KMS-11 (cell line): ENCODE measurements around the gene FAM174C.
A peak's percentile ranks its signal among the peaks of the same experiment; 100 is the strongest.

Source experiments
- H2AFZ ChIP-seq: fragments of 200-600 bp; sonication (generic); 2 replicates; pipeline ENCODE4 v1.6.1; 2016; ENCODE audit warnings: antibody characterized with exemption, mixed run types, low read depth
- H3K27ac ChIP-seq: fragments of 200-600 bp; sonication (generic); 2 replicates; pipeline ENCODE4 v1.6.1; 2016; ENCODE audit warnings: mild to moderate bottlenecking, mixed run types
- H3K27me3 ChIP-seq: fragments of 200-600 bp; sonication (generic); 2 replicates; pipeline ENCODE4 v1.6.1; 2017; ENCODE audit warnings: mild to moderate bottlenecking, low read depth, mixed run types, moderate library complexity; ENCODE audit not compliant: insufficient read depth
- H3K36me3 ChIP-seq: fragments of 200-600 bp; sonication (generic); 2 replicates; pipeline ENCODE4 v1.6.1; 2017; ENCODE audit warnings: mild to moderate bottlenecking, mixed run types; ENCODE audit not compliant: insufficient read depth
- H3K4me1 ChIP-seq: fragments of 200-600 bp; sonication (generic); 2 replicates; pipeline ENCODE4 v1.6.1; 2016; ENCODE audit warnings: mild to moderate bottlenecking, low read depth, mixed run types; ENCODE audit not compliant: poor library complexity, severe bottlenecking
- H3K4me2 ChIP-seq: fragments of 200-600 bp; sonication (generic); 2 replicates; pipeline ENCODE4 v1.7.0; 2016; ENCODE audit warnings: mild to moderate bottlenecking, mixed run types
- H3K4me3 ChIP-seq: fragments of 200-600 bp; sonication (generic); IDR thresholded peaks from 2 replicates; pipeline ENCODE4 v1.6.1; 2017; ENCODE audit warnings: low read depth, low read length, mixed read lengths; ENCODE audit not compliant: insufficient read depth
- H3K79me2 ChIP-seq: fragments of 200-600 bp; sonication (generic); 2 replicates; pipeline ENCODE4 v1.6.1; 2016; ENCODE audit warnings: low read depth, mixed run types; ENCODE audit not compliant: insufficient read depth
- H3K9ac ChIP-seq: fragments of 200-600 bp; sonication (generic); 2 replicates; pipeline ENCODE4 v1.6.1; 2016; ENCODE audit warnings: mild to moderate bottlenecking, mixed run types
- H4K20me1 ChIP-seq: fragments of 200-600 bp; sonication (generic); 2 replicates; pipeline ENCODE4 v1.6.1; 2016; ENCODE audit warnings: mild to moderate bottlenecking, mixed run types; ENCODE audit not compliant: insufficient read depth
- TF ChIP-seq, protein P1 (sequence below): fragments of 200-600 bp; sonication (generic); conservative IDR thresholded peaks from 2 replicates; pipeline ENCODE4 v1.6.1; 2017; ENCODE audit warnings: low read depth, mild to moderate bottlenecking, antibody characterized with exemption, low read length, moderate library complexity, mixed read lengths

Gene FAM174C

DNA sequence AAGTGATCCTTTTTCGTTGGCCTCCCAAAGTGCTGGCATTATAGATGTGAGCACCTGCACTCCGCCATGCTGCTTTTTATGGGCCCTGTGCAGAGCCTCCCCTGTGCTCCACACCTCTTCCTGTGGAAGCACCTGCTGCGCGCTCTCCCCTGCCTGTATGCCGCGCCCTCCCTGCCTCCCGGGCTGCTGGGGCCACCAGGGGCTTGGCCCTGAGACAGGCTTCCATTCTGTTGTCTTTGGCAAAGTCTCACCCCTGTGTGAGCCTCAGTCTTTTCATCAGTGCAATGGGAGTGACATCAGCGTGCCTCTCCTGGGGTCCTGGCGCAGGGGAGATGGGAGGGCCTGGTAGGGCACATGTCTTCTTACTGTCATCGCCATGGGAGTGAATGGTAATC lies 1.3 kb downstream of the FAM174C start:
- no peak overlapping the region for H2AFZ ChIP-seq
- no peak overlapping the region for H3K4me3 ChIP-seq
- H3K27me3 ChIP-seq = no peaks in the 10 kb centered on the region
- H4K20me1 ChIP-seq = no peaks in the 10 kb centered on the region
- peak overlapping the region; percentile 94 for H3K27ac ChIP-seq
- peak overlapping the region; percentile 100 for H3K4me2 ChIP-seq
- peaks cover 25% of the 10 kb centered on the region; the same call in 1 of the 2 replicates for H3K36me3 ChIP-seq
- H3K79me2 ChIP-seq = peaks cover 28% of the 10 kb centered on the region; the same call in 1 of the 2 replicates
- TF ChIP-seq, protein P1, sequence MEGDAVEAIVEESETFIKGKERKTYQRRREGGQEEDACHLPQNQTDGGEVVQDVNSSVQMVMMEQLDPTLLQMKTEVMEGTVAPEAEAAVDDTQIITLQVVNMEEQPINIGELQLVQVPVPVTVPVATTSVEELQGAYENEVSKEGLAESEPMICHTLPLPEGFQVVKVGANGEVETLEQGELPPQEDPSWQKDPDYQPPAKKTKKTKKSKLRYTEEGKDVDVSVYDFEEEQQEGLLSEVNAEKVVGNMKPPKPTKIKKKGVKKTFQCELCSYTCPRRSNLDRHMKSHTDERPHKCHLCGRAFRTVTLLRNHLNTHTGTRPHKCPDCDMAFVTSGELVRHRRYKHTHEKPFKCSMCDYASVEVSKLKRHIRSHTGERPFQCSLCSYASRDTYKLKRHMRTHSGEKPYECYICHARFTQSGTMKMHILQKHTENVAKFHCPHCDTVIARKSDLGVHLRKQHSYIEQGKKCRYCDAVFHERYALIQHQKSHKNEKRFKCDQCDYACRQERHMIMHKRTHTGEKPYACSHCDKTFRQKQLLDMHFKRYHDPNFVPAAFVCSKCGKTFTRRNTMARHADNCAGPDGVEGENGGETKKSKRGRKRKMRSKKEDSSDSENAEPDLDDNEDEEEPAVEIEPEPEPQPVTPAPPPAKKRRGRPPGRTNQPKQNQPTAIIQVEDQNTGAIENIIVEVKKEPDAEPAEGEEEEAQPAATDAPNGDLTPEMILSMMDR = no peak
- peak overlapping the region; percentile 86 for H3K9ac ChIP-seq
- peaks cover 12% of the 10 kb centered on the region for H3K4me1 ChIP-seq

- Histone ChIP-seq H3K36me3 (peaks cover 25% of the 10 kb centered on the region; the same call in 1 of the 2 replicates), H3K4me2 (peak overlapping the region; percentile 100), H3K9ac (peak overlapping the region; percentile 86; the same call in 1 of the 2 replicates), H3K27ac (peak overlapping the region; percentile 94; the same call in 1 of the 2 replicates), H3K27me3 (no peaks in the 10 kb centered on the region), H2AFZ (no peak overlapping the region), H3K4me3 (no peak overlapping the region), H3K4me1 (peaks cover 12% of the 10 kb centered on the region), H4K20me1 (no peaks in the 10 kb centered on the region), H3K79me2 (peaks cover 23% of the 10 kb centered on the region; the same call in 1 of the 2 replicates)
- TF ChIP-seq, protein P1 = no peak
Measured at GRCh38 chr19:1277061-1277460, 1.7 kb downstream of the FAM174C start.

DNA sequence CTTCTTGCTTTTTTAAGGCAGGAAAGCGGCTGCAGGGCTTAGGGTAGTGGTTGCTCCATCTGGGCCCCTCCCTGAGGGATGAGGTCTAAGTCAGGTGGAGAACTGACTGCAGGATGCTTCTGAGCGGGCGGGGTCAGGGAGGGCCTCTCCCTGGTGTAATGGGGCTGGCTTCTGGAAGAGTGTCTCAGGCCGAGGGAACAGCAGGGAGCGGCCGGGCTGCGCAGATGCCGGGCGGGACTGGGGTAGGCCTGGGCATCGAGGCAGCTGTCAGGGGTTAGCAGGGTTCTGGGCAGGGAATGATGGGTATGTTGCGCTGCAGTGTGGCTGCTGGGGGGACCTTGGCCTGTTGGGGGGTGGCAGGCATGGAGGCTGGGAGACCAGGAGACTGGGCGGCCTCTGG lies 2.7 kb downstream of the FAM174C start:
- H4K20me1 ChIP-seq = no peaks in the 10 kb centered on the region
- no peak overlapping the region for H3K4me2 ChIP-seq
- H3K36me3 ChIP-seq = peaks cover 14% of the 10 kb centered on the region; the same call in 1 of the 2 replicates
- peaks cover 12% of the 10 kb centered on the region for H3K4me1 ChIP-seq
- peaks cover 13% of the 10 kb centered on the region; the same call in 1 of the 2 replicates for H3K79me2 ChIP-seq
- TF ChIP-seq, protein P1 = no peak
- no peak overlapping the region for H3K4me3 ChIP-seq
- no peak overlapping the region for H2AFZ ChIP-seq
- H3K27me3 ChIP-seq = peaks cover 2% of the 10 kb centered on the region; the same call in 1 of the 2 replicates
- H3K27ac ChIP-seq = no peak overlapping the region
- H3K9ac ChIP-seq = no peak overlapping the region

DNA sequence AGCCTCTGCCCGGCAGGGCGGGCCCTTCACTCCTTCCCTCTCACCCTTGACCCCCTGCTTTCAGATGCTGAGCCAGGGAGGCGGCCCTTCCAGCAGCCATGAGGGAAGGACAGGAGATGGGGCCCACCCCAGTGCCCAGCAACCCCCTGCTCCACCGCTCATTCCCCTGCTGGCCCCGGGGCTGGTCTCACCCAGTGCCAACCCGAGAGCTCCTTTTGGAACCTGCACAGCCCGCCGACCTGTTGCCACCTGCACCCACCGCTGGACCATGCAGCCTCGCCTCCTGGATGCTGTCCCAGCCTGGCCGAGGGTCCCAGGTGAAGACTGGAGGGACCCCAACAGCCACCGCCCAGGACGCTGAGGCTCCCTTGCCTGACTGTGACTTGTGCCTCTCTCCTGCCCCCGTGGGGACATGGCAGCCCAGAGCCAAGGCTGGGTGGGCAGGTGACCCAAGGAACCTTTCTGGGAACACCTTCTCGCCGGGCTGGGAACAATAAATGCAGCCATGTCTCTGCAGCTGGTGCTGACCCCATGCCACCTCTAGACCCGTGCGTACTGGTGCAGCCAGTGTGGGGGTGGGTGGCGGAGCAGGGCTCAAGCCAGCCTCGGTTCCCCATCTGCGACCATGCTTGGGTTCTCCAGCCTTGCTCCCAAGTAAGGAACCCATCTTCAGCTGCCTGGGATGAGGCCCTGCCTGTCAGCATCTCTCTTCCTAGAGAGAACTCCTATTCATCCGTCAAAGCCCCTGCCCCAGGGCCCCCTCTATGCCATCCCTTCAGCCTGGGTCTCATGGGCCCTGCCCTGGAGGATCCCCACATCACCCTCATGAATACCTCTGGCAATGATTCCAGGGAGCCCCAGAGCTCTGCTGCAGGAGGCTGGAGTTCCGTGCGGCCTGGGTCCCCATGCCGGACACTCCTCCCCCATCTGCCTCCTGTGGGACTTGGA lies 3.7 kb downstream of the FAM174C start:
- no peak overlapping the region for H3K9ac ChIP-seq
- H3K36me3 ChIP-seq = peaks cover 5% of the 10 kb centered on the region; the same call in 1 of the 2 replicates
- peaks cover 12% of the 10 kb centered on the region for H3K4me1 ChIP-seq
- no peaks in the 10 kb centered on the region for H4K20me1 ChIP-seq
- H2AFZ ChIP-seq = no peak overlapping the region
- peaks cover 12% of the 10 kb centered on the region; the same call in 1 of the 2 replicates for H3K79me2 ChIP-seq
- no peak overlapping the region for H3K4me2 ChIP-seq
- no peak overlapping the region for H3K27ac ChIP-seq
- H3K27me3 ChIP-seq = peaks cover 11% of the 10 kb centered on the region; the same call in 1 of the 2 replicates
- TF ChIP-seq, protein P1 = no peak
- no peak overlapping the region for H3K4me3 ChIP-seq
